GM12873 (cell line): ENCODE data around the gene CAPN5.

Experiments used
- TF ChIP-seq, protein P1 (sequence below): IDR thresholded peaks from 2 replicates; pipeline ENCODE4 v1.5.1; 2012; ENCODE audit warnings: low read depth, mild to moderate bottlenecking, moderate library complexity, low read length, control low read depth; ENCODE audit not compliant: insufficient read depth; ENCODE audit errors: missing control alignments

The CAPN5 gene

DNA sequence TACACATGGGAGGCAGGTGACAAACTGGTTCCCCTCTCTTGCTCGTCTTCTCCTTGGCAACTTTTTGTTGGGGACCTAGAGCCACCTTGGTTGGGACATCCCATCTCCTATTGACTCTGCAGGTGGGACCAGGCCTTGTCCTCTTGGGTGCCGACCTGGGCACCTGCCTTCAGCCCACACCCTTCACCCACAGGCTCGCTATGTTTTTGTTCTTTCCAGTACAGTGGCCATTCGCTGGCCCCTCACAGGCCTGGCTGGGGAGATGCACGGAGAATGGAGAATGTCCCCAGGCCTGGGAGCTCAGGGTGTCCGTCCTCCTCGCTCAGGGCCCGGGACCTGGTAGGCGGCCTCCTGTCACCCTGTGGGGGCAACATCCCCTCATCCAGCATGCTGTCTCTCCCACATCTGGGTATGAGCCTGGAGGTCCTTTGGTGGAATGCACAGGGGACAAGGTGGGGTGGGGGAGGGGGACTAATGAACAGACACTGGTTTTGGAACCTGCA, 21.0 kb downstream of the CAPN5 start:
- TF ChIP-seq, protein P1, sequence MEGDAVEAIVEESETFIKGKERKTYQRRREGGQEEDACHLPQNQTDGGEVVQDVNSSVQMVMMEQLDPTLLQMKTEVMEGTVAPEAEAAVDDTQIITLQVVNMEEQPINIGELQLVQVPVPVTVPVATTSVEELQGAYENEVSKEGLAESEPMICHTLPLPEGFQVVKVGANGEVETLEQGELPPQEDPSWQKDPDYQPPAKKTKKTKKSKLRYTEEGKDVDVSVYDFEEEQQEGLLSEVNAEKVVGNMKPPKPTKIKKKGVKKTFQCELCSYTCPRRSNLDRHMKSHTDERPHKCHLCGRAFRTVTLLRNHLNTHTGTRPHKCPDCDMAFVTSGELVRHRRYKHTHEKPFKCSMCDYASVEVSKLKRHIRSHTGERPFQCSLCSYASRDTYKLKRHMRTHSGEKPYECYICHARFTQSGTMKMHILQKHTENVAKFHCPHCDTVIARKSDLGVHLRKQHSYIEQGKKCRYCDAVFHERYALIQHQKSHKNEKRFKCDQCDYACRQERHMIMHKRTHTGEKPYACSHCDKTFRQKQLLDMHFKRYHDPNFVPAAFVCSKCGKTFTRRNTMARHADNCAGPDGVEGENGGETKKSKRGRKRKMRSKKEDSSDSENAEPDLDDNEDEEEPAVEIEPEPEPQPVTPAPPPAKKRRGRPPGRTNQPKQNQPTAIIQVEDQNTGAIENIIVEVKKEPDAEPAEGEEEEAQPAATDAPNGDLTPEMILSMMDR, result no peak

- TF ChIP-seq, protein P1, result no peak
Measured at GRCh38 chr11:77088236-77089003, 21.6 kb downstream of the CAPN5 start.

DNA sequence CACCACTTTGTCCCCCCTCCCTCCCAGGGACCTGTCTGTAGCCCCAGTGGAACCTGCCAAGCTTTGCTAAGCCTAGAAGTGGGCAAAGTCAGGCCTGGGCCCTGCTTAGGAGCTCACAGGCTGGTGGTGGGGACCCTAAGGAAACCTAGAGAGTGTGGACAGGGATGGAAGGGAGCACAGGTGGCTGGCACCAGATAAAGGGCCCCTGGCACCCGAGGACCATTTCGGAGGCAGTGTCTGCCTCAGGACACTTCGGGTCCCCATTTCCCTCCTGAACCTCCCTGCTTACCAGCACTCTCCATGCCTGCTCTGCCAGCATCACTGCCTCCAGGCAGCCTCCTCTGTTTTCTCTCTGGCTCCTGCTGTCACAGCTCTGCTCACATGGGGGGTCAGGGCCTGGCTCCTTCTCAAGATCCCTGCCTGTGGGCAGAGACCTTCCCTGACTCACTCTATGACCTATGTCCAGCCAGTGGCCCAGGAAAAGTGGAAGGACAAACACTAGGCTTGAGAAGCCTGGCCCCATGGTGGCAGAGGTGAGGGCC, 22.3 kb downstream of the CAPN5 start:
- TF ChIP-seq, protein P1, result no peak

DNA sequence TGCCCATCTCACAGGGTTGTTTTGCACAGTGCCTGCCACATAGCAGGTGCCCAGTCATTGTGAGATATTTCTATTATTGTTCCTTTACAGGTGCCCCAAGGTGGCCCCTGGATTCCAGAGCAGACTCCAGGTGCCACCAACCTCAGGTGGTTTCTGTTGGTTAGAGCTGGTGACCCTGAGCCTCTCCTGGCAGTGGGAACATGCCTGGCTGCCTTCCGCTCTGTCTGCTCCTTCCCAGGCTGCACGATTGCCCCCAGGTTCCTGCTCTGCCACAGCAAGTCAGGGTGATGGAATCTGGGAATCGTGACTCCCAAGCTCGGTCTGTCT, 23.2 kb downstream of the CAPN5 start:
- TF ChIP-seq, protein P1, result no peak

- TF ChIP-seq, protein P1, result no peak
Measured at GRCh38 chr11:77090373-77091111, 23.8 kb downstream of the CAPN5 start.

- TF ChIP-seq, protein P1, result peak; percentile 96
Measured at GRCh38 chr11:77091146-77091940, 24.6 kb downstream of the CAPN5 start.
